Hepatic stellate cell (primary cell): Measurements from ENCODE around the gene XPC.

Experiments
- DNase-seq: peaks from one replicate; pipeline ENCODE4 v3.0.0; 2011; ENCODE audit warnings: low spot score

XPC gene

GRCh38 chr3:14208168-14208567, 29.8 kb upstream of the XPC start:
- DNase-seq = no peak

DNA sequence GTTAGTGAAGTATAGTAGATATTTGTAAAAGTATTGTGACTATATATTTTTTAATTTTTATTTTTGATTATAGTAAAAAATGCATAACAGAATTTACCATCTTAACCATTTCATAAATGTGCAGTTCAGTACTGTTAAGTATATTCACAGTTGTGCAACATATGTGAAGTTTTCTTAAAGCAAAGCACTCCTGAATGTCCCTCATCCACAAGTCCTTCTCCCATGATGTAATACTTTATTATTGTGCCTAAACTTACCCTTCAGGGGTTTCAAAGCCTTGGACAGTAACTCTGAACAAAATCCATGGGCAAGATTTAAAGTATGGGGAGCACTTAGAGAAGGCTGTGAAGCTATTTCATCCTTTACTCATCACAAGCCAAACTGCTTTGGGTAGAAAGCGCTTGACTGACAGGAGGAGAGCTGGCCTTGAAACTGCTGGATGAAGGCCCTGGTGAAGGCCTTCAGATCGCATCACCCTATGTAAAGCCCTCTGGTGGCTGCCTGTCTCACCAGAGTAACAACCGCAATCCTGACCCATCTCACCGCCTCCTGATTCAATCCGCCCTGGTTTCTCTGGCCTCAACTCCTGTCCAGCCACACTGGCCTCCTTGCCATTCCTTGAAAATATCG, 28.3 kb upstream of the XPC start:
- no peak for DNase-seq

DNA sequence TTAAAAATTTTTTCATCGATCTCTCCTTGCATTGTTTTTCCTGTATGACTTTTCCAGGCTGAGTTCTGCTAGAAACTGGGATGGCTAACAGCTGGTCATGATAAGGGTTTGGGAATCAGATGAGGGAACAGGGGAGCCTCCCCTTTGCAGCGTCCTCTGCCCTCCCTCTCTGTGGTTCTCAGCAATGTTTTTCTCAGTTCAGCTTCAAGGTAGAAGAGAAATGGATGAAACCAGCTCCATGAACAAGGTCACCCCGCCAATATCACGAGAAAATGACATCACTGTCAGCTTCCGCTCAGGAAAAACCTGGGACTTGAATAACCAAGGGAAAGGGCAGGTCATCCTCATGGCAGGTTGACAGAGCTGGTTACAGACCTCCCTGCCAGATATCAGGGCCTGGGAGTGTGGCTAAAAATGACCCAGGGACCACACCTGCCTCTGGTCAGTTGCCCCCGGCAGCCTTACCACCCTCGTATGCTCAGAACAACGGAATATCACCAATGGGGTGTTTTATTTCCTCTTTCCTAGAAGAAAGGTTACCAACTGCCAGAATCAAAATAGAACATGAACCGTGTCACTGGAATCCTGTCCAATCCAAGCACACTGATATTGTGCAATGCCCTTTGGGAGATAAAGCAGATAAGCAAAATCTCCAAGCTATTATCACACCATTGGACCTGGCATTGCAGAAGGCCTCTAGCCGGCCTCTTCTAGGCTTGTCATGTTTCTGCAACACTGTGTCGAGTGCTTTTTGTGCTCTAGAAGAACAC, 26.3 kb upstream of the XPC start:
- no peak for DNase-seq

DNA sequence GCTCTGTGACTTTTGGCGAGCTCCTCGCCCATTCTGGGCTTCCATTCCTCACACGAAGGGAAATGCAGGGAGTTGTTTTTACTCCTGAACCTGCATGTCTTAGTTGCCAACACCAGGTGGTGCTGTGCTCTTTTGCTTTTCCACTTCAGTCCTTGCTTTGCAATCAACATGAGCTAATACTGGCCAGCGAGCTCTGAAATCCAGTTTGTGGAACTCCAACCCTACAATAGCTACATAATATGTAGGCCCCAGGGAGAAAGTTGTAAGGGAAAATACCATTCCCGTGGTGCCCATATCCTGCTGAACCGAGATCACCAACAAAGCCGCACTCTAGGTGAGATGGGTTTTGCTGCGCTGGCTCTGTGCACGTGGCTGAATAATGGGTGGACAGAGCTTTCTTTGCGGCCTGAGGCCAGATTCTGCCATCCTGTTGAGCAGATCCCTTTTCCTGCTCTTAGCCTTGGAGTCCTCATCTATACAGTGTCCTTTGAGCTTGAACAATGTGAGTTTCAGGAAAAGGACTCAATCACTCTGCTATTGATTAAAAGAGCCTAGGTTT, 25.2 kb upstream of the XPC start:
- peak; percentile 74 for DNase-seq

DNA sequence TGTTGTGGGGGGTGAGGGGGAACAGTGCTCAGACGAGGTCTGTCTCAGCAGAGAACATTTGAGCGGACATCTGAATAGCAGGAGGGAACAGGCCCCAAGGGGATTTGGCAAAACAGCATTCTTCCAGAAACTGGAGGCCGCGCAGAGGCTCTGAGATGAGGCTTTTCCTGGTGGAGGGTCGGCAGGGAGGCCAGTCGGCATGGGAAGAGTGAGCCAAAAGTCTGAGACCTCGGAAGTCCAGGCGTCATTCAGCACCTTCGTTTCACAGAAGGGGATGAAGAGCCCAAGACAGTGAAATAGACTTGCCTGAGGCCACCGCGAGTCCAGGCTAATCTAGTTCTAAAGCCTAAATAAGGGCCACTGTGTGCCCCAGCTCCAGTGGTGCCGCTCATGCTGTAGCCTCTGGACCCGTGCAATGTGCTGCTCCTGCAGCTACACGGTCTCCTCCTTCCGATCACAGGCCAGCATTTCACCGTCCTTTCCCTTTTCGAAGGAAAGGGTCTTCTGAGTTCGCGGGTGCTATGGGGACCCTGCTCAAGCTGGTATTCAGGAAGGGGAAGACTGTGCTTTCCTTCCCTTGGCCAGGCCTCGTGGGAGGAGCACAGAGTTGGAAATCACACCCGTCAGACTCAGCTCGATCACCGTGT, 24.6 kb upstream of the XPC start:
- DNase-seq = no peak

DNA sequence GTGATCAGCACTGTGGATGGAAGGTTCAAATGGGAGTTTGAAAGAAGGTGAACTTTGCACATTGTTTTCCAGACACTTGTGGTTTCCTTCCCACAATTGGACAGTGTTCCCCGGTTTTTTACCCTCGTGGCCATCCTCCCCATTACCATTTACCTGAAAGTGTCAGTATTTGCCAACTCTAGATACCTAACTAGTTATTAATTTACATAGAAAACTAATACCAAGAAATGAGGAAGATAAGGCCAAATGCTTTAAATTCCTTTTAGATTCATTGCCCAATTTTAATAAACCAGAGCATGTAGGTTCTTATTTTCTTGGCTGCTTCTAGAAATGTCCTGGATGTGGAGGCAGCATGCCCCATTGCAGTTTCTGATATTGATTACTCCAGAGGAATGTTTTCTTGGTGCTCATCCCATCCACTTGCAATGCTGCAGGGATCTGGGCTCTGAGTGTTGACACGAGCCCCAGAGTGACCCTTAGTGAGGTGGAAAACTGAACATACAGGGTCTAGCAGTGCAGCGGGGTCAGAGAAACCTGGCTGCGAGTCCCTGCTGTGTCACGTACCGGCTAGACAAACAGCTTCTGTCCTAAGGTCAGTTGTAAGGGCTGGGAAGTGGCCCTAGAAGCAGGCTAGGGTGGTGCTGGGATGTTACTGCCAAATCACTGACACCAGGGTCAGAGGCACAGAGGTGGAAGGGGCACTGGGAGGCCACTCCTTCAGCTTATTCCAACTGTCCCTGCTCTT, 23.7 kb upstream of the XPC start:
- DNase-seq = no peak

GRCh38 chr3:14200841-14201240, 22.4 kb upstream of the XPC start:
- no peak for DNase-seq

GRCh38 chr3:14200276-14200675, 21.9 kb upstream of the XPC start:
- no peak for DNase-seq

GRCh38 chr3:14199641-14200040, 21.2 kb upstream of the XPC start:
- DNase-seq = no peak

- no peak for DNase-seq
Observed at GRCh38 chr3:14194865-14195264, 16.5 kb upstream of the XPC start.

- no peak for DNase-seq
Observed at GRCh38 chr3:14188041-14188754, 9.8 kb upstream of the XPC start.

DNA sequence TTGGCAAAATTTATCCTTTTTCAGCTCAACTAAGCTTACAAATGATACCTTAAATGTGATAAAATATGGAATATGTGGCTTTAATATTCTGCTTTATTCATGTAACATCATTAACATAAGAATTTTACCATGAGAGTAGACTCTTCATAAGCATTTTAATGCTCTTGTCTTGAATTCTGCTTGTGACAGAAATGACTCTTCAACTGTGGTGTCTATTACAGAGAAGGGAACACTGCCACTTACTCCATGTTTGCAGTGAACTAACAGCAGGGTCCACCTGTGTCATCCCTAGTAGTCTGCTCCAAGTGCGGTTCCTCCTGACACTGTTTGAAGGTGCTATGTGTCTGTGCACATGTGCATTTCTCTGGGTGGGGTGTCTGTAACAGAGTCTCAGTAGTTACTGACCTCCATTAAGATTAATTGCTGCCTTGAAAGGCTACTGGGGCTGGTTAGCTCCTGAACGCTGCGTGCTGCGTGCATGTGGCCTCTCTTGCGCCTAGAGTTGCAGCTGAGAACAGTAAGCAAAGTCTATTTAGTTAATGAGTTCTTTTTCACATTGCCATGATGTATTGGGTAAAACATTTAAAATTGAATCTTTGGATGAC, 8.6 kb upstream of the XPC start:
- no peak for DNase-seq

DNA sequence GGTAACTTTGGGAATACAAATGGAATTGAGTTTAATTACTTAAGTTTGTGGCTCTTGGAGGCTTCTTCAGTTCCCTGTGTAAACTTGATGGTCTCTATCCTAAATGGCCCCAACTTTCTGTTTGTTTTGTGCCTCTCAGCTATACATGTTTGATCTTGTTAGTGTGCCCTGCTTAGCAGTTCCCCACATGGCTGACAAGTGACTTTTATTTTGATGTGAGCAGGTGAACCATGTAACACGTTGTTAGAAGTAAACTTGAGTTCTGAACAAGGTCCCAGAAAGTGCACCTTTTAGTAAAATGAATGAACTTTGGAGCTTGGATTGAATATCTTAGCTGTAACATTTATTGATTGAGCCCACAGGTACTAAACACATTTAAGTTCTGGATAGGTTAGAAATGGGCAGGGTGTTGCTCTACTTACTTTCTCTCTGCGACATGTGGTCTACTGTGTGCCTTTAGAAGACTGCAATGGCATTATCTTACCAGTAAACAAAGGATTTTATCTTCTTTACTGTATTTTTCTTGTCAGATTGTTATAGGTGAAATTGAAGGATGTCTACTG, 4.7 kb upstream of the XPC start:
- DNase-seq = no peak

GRCh38 chr3:14181253-14181652, 2.9 kb upstream of the XPC start:
- DNase-seq = no peak

GRCh38 chr3:14179795-14180194, 1.4 kb upstream of the XPC start:
- no peak for DNase-seq

GRCh38 chr3:14179114-14179465, 689 bp upstream of the XPC start:
- DNase-seq = no peak

- DNase-seq = no peak
Observed at GRCh38 chr3:14177580-14178246, 688 bp downstream of the XPC start.

DNA sequence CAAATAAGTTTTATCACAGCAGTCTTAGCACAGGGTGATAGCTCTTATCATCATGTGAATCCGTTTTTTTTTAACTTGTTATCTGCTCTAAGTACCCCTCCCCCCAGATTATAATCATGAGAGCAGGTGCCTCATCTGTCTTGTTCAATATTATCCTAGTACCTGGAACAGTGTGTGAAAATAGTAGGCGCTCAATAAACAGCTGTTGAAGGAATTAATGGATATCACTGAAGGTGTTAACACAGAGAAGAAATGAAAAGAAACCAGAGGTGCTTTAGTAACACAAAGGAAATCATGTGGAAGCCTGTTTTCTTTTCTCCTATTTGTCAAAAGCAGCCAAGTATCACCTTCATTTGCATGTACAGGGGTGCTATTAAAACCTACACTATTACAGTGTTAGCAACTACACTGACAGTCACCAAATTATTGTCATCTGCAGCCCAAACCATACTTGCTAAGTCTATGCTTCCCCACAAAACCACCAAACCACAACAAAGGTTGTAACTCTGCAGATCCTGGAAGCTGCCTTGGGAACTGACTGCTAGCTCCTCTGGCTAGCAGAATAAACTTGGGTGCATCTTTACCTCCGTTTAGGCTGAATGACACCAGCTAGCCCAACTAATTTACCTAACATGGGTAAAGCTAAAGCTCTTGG, 2.9 kb downstream of the XPC start:
- no peak for DNase-seq

- DNase-seq = no peak
Observed at GRCh38 chr3:14174483-14174882, 3.9 kb downstream of the XPC start.

DNA sequence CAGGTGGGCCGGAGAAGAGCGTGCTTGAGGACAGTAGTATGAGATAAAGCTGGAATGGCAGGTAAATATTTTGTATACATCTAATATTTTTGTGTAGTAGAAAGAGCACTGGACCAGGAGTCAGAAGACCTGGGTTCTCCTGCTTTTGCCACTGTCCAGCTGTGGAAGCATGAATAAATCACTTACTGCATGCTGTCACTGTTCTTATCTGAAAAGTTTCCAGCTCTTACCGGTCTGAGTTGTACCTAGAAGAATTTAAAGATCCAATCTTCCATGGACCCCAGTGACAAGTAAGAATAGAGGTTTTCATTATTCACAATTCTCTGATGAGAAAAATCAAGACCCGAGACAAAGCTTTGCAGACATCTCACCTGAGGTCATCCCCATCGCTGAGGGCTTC, 5.9 kb downstream of the XPC start:
- DNase-seq = no peak
